Karpas-422 (cell line): ENCODE measurements around the gene SLC35A1. TPM values are rescaled to one million over a fixed set of nuclear protein-coding genes. Genes with fewer than 3 reads are reported as not detected.
"Not testable (repeated sequence)": the region's sequence is repeated elsewhere in the genome, so short reads cannot be mapped to it uniquely, and the experiment has no call there.

Experiments used
- DNase-seq: peaks from one replicate; pipeline ENCODE4 v3.0.0-alpha.2; 2015
- H2AFZ ChIP-seq: fragments of 200-600 bp; sonication (generic); 2 replicates; pipeline ENCODE4 v1.6.1; 2014; ENCODE audit warnings: antibody characterized with exemption, low read length, mixed read lengths
- H3K27ac ChIP-seq: fragments of 200-600 bp; sonication (generic); 2 replicates; pipeline ENCODE4 v1.5.1; 2014; ENCODE audit warnings: mild to moderate bottlenecking, low read length, moderate library complexity
- H3K27me3 ChIP-seq: fragments of 200-600 bp; sonication (generic); 2 replicates; pipeline ENCODE4 v1.6.1; 2014; ENCODE audit warnings: low read length, mixed read lengths
- H3K36me3 ChIP-seq: fragments of 200-600 bp; sonication (generic); 2 replicates; pipeline ENCODE4 v1.6.1; 2014; ENCODE audit warnings: low read length, mixed read lengths; ENCODE audit not compliant: insufficient read depth
- H3K4me1 ChIP-seq: fragments of 200-600 bp; sonication (generic); 2 replicates; pipeline ENCODE4 v1.6.1; 2014; ENCODE audit warnings: mild to moderate bottlenecking, low read length, mixed read lengths
- H3K4me2 ChIP-seq: fragments of 200-600 bp; sonication (generic); 2 replicates; pipeline ENCODE4 v1.6.1; 2014; ENCODE audit warnings: low read length, low read depth, mild to moderate bottlenecking; ENCODE audit not compliant: poor library complexity, severe bottlenecking
- H3K4me3 ChIP-seq: fragments of 200-600 bp; sonication (generic); 2 replicates; pipeline ENCODE4 v1.5.1; 2014; ENCODE audit warnings: mild to moderate bottlenecking, antibody characterized with exemption, low read length, mixed read lengths
- H3K79me2 ChIP-seq: fragments of 200-600 bp; sonication (generic); 2 replicates; pipeline ENCODE4 v1.6.1; 2014; ENCODE audit warnings: mild to moderate bottlenecking, low read length, mixed read lengths
- H3K9ac ChIP-seq: fragments of 200-600 bp; sonication (generic); 2 replicates; pipeline ENCODE4 v1.6.0; 2014; ENCODE audit warnings: low read length
- H3K9me2 ChIP-seq: fragments of 200-600 bp; sonication (generic), shearing (Covaris generic); replicated peaks from 2 replicates; pipeline ENCODE4 v1.6.0; 2014; ENCODE audit warnings: mild to moderate bottlenecking, low read length, moderate library complexity; ENCODE audit not compliant: insufficient read depth
- H3K9me3 ChIP-seq: fragments of 300-700, 200-600 bp; sonication (generic); 2 replicates; pipeline ENCODE4 v1.6.1; 2014; ENCODE audit warnings: low read length, mixed read lengths
- H4K20me1 ChIP-seq: fragments of 200-600 bp; sonication (generic); 2 replicates; pipeline ENCODE4 v1.6.1; 2014; ENCODE audit warnings: mild to moderate bottlenecking, antibody characterized with exemption, low read length, low read depth; ENCODE audit not compliant: insufficient read depth
- total RNA-seq: library from RNA; depleted of rRNA; stranded (reverse); fragments of >200 nt; shearing (Covaris generic); gene quantifications from 2 replicates; pipeline ENCODE4 v1.2.3, GENCODE V29; 2014; ENCODE audit warnings: low replicate concordance

SLC35A1 gene
- total RNA-seq, 1 experiment from 2014 or later, result 31.6 TPM

DNA sequence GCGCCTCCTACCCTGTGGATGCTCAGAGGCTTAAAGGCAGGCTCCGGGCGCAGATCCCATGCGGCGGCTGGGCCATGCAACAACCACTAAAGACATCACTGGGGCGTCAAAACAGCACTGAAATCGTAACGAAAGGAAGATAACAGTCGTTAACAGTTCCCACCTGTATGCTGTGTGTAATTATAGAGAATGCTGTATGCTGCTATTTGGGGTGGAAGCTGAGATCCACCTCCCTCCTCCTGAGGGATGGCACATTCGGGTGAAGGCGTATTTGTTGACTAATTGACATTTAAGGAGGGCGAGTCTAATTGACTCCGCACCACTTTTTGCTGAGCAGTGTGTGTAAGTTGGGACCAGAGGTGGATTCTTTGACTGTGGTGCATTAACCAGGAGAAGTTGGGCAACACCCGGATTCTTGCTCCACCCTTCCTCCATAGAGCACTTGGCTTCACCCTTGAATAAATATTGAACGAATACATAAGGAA, 687 bp downstream of the SLC35A1 start:
- DNase-seq, result peak; percentile 83
- H3K9me2 ChIP-seq, result no peaks in the 10 kb centered on the region

GRCh38 chr6:87481931-87482330, 9.2 kb downstream of the SLC35A1 start:
- Histone ChIP-seq H3K79me2 (peaks cover 23% of the 10 kb centered on the region), H3K9ac (no peak overlapping the region), H3K27ac (no peak overlapping the region), H4K20me1 (no peaks in the 10 kb centered on the region), H3K4me2 (no peak overlapping the region), H3K4me1 (no peaks in the 10 kb centered on the region), H3K4me3 (no peak overlapping the region), H3K27me3 (no peaks in the 10 kb centered on the region), H3K9me2 (no peaks in the 10 kb centered on the region), H3K36me3 (peaks cover 6% of the 10 kb centered on the region; the same call in 1 of the 2 replicates), H3K9me3 (no peaks in the 10 kb centered on the region), H2AFZ (no peak overlapping the region)
- no peak for DNase-seq

More for the DNA sequence above, 687 bp downstream of the SLC35A1 start:
- Histone ChIP-seq H3K36me3 (peaks cover 6% of the 10 kb centered on the region; the same call in 1 of the 2 replicates), H2AFZ (peak overlapping the region; percentile 91), H3K79me2 (peaks cover 38% of the 10 kb centered on the region), H3K27ac (no peak overlapping the region), H3K4me2 (peak overlapping the region; percentile 98), H3K27me3 (no peaks in the 10 kb centered on the region), H3K9ac (peak overlapping the region; percentile 86), H3K9me3 (no peaks in the 10 kb centered on the region), H3K4me3 (peak overlapping the region; percentile 91), H4K20me1 (no peaks in the 10 kb centered on the region), H3K4me1 (peaks cover 35% of the 10 kb centered on the region)

- Histone ChIP-seq H3K27ac (no peak overlapping the region), H3K79me2 (peaks cover 25% of the 10 kb centered on the region), H3K9me3 (no peaks in the 10 kb centered on the region), H3K9ac (no peak overlapping the region), H3K4me3 (no peak overlapping the region), H3K4me1 (no peaks in the 10 kb centered on the region), H3K27me3 (no peaks in the 10 kb centered on the region), H3K4me2 (no peak overlapping the region), H2AFZ (no peak overlapping the region), H3K36me3 (peaks cover 6% of the 10 kb centered on the region; the same call in 1 of the 2 replicates), H4K20me1 (no peaks in the 10 kb centered on the region), H3K9me2 (no peaks in the 10 kb centered on the region)
- no peak for DNase-seq
Observed at GRCh38 chr6:87482366-87482765, 9.6 kb downstream of the SLC35A1 start.

DNA sequence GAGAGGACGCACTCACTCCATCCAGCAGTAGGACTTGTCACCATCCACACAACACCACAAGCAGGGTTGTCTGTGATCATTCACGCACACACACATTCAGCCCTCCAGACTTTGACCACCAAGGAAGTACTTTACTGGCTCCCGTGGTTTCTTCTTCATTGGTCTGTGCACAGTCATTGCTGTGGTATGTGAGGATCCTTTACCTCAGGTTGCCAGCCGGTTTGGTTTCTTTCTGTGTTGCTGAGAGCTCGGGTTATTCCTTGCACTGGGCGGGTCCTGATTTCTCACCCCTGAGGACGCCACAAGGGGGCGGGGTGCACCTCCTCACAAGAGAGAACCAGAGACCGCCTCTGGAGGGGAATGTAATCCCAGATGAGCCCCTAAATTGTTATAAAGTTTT, 11.2 kb downstream of the SLC35A1 start:
- H2AFZ ChIP-seq, result no peak overlapping the region
- H3K9me2 ChIP-seq, result no peaks in the 10 kb centered on the region
- no peak overlapping the region for H3K4me2 ChIP-seq
- no peaks in the 10 kb centered on the region for H3K27me3 ChIP-seq
- H3K27ac ChIP-seq, result no peak overlapping the region
- H3K4me1 ChIP-seq, result no peaks in the 10 kb centered on the region
- no peaks in the 10 kb centered on the region for H4K20me1 ChIP-seq
- peaks cover 33% of the 10 kb centered on the region for H3K79me2 ChIP-seq
- no peak overlapping the region for H3K9ac ChIP-seq
- H3K36me3 ChIP-seq, result no peaks in the 10 kb centered on the region
- H3K4me3 ChIP-seq, result no peak overlapping the region
- no peaks in the 10 kb centered on the region for H3K9me3 ChIP-seq
- peak; percentile 75 for DNase-seq

DNA sequence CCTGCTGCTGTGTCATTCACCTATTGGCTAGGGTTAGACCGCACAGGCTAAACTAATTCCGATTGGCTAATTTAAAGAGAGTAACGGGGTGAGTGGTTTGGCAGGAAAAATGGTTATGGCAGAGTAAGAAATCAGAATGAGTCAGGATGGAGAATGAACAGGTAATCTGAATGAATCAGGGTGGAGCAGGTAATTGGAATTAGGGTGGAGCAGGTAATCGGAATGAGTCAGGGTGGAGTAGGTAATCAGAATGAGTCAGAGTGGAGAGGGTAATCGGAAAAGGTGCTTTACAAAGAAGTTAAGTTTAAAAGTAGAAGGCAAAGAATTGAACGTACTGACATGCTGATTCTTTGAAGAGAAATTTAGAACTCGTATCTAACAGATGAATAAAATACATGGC, 11.7 kb downstream of the SLC35A1 start:
- Histone ChIP-seq H3K9me2 (no peaks in the 10 kb centered on the region), H3K4me3 (no peak overlapping the region), H3K36me3 (no peaks in the 10 kb centered on the region), H3K9me3 (no peaks in the 10 kb centered on the region), H3K27me3 (no peaks in the 10 kb centered on the region), H2AFZ (no peak overlapping the region), H4K20me1 (no peaks in the 10 kb centered on the region), H3K4me1 (no peaks in the 10 kb centered on the region), H3K27ac (no peak overlapping the region), H3K9ac (no peak overlapping the region), H3K79me2 (peaks cover 34% of the 10 kb centered on the region), H3K4me2 (no peak overlapping the region)
- DNase-seq, result no peak

GRCh38 chr6:87487555-87487954, 14.8 kb downstream of the SLC35A1 start:
- H3K4me3 ChIP-seq, result no peak overlapping the region
- no peak for DNase-seq
- no peak overlapping the region for H3K27ac ChIP-seq
- no peaks in the 10 kb centered on the region for H3K27me3 ChIP-seq
- H3K9me2 ChIP-seq, result no peaks in the 10 kb centered on the region
- H3K9ac ChIP-seq, result no peak overlapping the region
- H3K9me3 ChIP-seq, result no peaks in the 10 kb centered on the region
- no peaks in the 10 kb centered on the region for H3K4me1 ChIP-seq
- H2AFZ ChIP-seq, result no peak overlapping the region
- H4K20me1 ChIP-seq, result no peaks in the 10 kb centered on the region
- H3K36me3 ChIP-seq, result no peaks in the 10 kb centered on the region
- H3K79me2 ChIP-seq, result peaks cover 34% of the 10 kb centered on the region
- no peak overlapping the region for H3K4me2 ChIP-seq

DNA sequence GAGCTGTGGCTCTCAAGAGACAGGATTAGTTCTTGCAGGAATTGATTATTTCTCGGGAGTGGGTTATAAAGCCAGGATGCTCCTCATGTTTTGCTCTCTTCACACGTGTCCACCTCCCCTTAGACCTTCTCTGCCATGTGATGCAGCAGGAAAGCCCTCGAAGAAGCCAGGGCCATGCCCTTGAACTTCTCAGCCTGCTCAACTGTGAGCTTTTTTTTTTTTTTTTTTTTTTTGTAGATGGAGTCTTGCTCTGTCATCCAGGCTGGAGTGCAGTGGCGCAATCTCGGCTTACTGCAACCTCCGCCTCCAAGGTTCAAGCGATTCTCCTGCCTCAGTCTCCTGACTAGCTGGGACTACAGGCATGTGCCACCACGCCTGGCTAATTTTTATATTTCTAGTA, 16.6 kb downstream of the SLC35A1 start:
- not testable (repeated sequence) for H3K36me3 ChIP-seq, H3K4me3 ChIP-seq, H3K4me2 ChIP-seq, H3K27ac ChIP-seq, H3K4me1 ChIP-seq, H3K9ac ChIP-seq, H3K9me2 ChIP-seq, H3K27me3 ChIP-seq, H2AFZ ChIP-seq, DNase-seq, H3K9me3 ChIP-seq, H4K20me1 ChIP-seq
- peaks cover 37% of the 10 kb centered on the region for H3K79me2 ChIP-seq

GRCh38 chr6:87494761-87495422, 22.1 kb downstream of the SLC35A1 start:
- no peak overlapping the region for H3K4me3 ChIP-seq
- no peaks in the 10 kb centered on the region for H3K9me3 ChIP-seq
- peaks cover 19% of the 10 kb centered on the region for H3K79me2 ChIP-seq
- no peak overlapping the region for H3K9ac ChIP-seq
- H3K4me2 ChIP-seq, result no peak overlapping the region
- no peaks in the 10 kb centered on the region for H3K27me3 ChIP-seq
- no peaks in the 10 kb centered on the region for H3K4me1 ChIP-seq
- no peak overlapping the region for H3K27ac ChIP-seq
- no peak overlapping the region for H2AFZ ChIP-seq
- DNase-seq, result no peak
- 0 out of 2 replicates have a peak, but pooled peaks cover 3% of the 10 kb centered on the region for H3K36me3 ChIP-seq
- no peaks in the 10 kb centered on the region for H4K20me1 ChIP-seq
- no peaks in the 10 kb centered on the region for H3K9me2 ChIP-seq
